A549 (cell line): Measurements from ENCODE around the gene TMEM145.

Experiments
- E2F6 ChIP-seq: IDR thresholded peaks from 2 replicates; pipeline ENCODE4 v1.6.1; 2012; ENCODE audit warnings: low read depth, borderline replicate concordance
- HMGXB4 ChIP-seq: fragments of 250-450 bp; sonication (Bioruptor Pico); IDR thresholded peaks from 2 replicates; pipeline ENCODE4 v1.5.0; 2021; ENCODE audit warnings: mild to moderate bottlenecking, moderate library complexity, borderline replicate concordance
- HOXB5 ChIP-seq: fragments of 250-450 bp; sonication (Bioruptor Pico); IDR thresholded peaks from 2 replicates; pipeline ENCODE4 v1.5.0; 2020; ENCODE audit warnings: mild to moderate bottlenecking, moderate library complexity
- MAX ChIP-seq: IDR thresholded peaks from 2 replicates; pipeline ENCODE4 v1.6.1; 2012
- MYC ChIP-seq: IDR thresholded peaks from 2 replicates; pipeline ENCODE4 v1.6.1; 2012; ENCODE audit warnings: mild to moderate bottlenecking, inconsistent platforms, low read length, improper control_type of control experiment, borderline replicate concordance
- NR3C1 ChIP-seq: fragments of >200 bp; sonication (Bioruptor Twin); formaldehyde crosslinking; IDR thresholded peaks from 3 replicates; pipeline ENCODE4 v1.6.1; 2017
- POLR2A ChIP-seq: IDR thresholded peaks from 2 replicates; pipeline ENCODE4 v1.6.1; 2012; ENCODE audit warnings: mild to moderate bottlenecking, low read length
- POLR2AphosphoS2 ChIP-seq: conservative IDR thresholded peaks from 2 replicates; pipeline ENCODE4 v1.6.1; 2012; ENCODE audit warnings: low read length, improper control_type of control experiment, inconsistent platforms
- RAD21 ChIP-seq, 2 experiments: fragments of >200 bp in 1 of 2; sonication (Bioruptor Twin) in 1 of 2; formaldehyde crosslinking in 1 of 2; IDR thresholded peaks in 1 of 2; conservative IDR thresholded peaks in 1 of 2; 2 replicates in 1 of 2; 3 replicates in 1 of 2; pipeline ENCODE4 v1.6.1; 2012 to 2018; ENCODE audit warnings: inconsistent platforms in 1 of 2
- SREBF2 ChIP-seq: fragments of 450-650 bp; IDR thresholded peaks from 2 replicates; pipeline ENCODE4 v1.6.1; 2014; ENCODE audit warnings: mild to moderate bottlenecking, moderate library complexity

- no peak for TF ChIP-seq POLR2A
- TF ChIP-seq NR3C1: no peak
- no peak for TF ChIP-seq HOXB5 (CRISPR knock-in tag)
- no peak for TF ChIP-seq SREBF2
- no peak for TF ChIP-seq E2F6
- TF ChIP-seq POLR2AphosphoS2: no peak
- no peak for TF ChIP-seq MAX
- no peak for TF ChIP-seq MYC
- TF ChIP-seq HMGXB4 (CRISPR knock-in tag): no peak
- no peak for TF ChIP-seq RAD21 (conservative IDR thresholded peaks at IDR 0.05 in 1 of 2, IDR thresholded peaks at IDR 0.05 in 1 of 2)
Observed at GRCh38 chr19:42276821-42277220, 36.3 kb upstream of the TMEM145 start.
